ENCODE data around the gene COLEC11. TPM values are rescaled to one million over a fixed set of nuclear protein-coding genes. Genes with fewer than 3 reads are reported as not detected.
A peak's percentile ranks its signal among the peaks of the same experiment; 100 is the strongest.

Gene COLEC11
- total and polyA plus RNA-seq, 2 of the 13 experiments (the other 11 are each of a cell fraction or from before 2014, with no cell fraction given), result 1.5 to 3.0 TPM

DNA sequence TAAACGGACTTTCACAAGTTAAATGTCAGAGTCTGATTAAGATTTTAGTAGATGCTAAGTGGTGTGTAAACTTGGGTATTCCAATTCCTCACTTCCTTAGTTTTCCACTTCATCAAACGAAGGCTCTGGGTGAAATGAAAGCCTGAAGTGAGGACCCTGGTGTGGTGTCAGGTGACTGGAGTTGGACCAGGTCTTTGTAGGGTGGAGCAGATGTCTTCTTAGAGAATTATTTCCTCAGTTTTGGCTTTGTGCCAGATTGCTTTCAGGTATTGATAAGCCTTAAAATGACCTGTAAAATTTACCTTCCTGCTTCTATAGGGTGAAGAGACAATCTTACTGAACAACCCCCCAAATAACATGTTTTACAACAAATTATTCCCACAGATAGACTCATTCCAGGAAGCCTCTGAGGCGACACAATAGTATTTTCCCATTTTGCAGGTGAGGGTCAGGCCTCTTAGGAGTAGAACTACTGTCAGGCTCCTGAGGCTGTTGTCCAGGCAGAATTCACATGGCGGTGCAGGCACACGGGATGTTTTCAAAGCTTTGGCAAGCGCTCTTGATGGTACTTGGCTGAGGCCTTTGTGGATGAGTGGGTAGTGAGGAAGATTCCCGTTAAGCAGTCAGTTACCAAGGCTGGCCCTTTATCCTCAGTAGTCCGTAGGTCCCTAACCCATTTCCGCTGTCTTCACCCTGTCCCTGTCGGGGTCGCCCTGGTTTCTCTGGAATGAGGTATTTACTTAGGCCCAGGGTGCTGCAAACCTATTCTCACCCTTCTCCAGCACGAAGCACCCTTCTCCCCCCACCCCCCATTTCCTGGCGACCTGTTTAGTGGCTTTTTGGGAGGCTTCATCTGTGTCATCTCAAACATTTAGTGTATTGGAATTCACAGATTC, 13.3 kb upstream of the COLEC11 start (continued):
- TF ChIP-seq ZNF788 (CRISPR knock-in tag; IDR thresholded peaks at IDR 0.05; ENCODE audit: borderline replicate concordance) (0 out of 2 replicates have a peak, but pooled peaks have one; percentile 37), AGO2 (optimal IDR thresholded peaks at IDR 0.05; ENCODE audit: low read depth, low read length) (peak; percentile 78), TBL1XR1 (IDR thresholded peaks at IDR 0.05; ENCODE audit: borderline replicate concordance, low read length, partially characterized antibody) (no peak), NFKB2 (CRISPR knock-in tag; IDR thresholded peaks at IDR 0.05; ENCODE audit: borderline replicate concordance) (no peak), PTBP1 (IDR thresholded peaks at IDR 0.05; ENCODE audit: low read depth, low read length, poor library complexity, severe bottlenecking) (no peak), RBFOX2 (IDR thresholded peaks at IDR 0.05; ENCODE audit: low read depth, low read length) (peak; percentile 75), REL (CRISPR knock-in tag; conservative IDR thresholded peaks at IDR 0.05) (0 out of 2 replicates have a peak, but pooled peaks have one; percentile 39)

DNA sequence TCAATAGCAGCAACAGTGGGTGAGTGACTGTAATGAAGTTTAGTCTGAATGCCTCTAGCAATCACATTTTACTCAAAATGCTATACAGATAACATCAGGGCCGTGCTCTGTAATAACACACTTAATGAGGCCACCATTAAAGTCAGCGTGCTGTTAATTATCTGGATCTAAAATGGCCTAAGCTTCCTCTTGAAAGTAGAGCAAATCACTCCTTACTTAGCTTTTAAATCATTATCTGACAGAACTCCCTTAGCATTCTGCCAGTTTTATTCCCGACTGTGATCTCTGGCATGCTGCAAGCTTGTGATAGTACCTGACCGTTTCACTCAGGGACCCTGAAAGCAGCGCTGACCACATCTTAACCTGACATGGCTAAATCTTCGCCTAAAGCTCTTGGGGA, 10.8 kb upstream of the COLEC11 start:
- intact Hi-C loops (cut with micrococcal nuclease; ENCODE audit: unreplicated experiment), result loop anchor here (2.0 kb wide), 1 partner anchor 67 kb away; no protein-coding TSS in a partner anchor
- FAIRE-seq (no peak), ATAC-seq (no peak), DNase-seq (ENCODE audit: low spot score) (no peak)
- POLR2A ChIA-PET, result interaction anchor here (1.1 to 5.4 kb wide), 7 partner anchors 9 to 118 kb away, joined by 3 to 60 read pairs (median 14); partner anchors contain the start of genes RNASEH1 and RPS7
- Histone ChIP-seq H3K79me2 (ENCODE audit: insufficient read depth, low read length) (peaks cover 24% of the 10 kb centered on the region), H2AFZ (ENCODE audit: low read length) (no peak overlapping the region), H3K4me2 (ENCODE audit: low read depth, low read length) (no peak overlapping the region), H3K4me1 (ENCODE audit: insufficient read depth, low read length) (peaks cover 61% of the 10 kb centered on the region), H3K4me3 (replicated peaks in 1 of 3; ENCODE audit: insufficient read depth in 1 of 3, low read depth in 2 of 3, low read length in 3 of 3) (no peak overlapping the region), H4K20me1 (ENCODE audit: insufficient read depth, low read length) (peaks cover 28% of the 10 kb centered on the region), H3K9ac (ENCODE audit: insufficient read depth, low read depth, low read length) (no peak overlapping the region), H3K27me3 (ENCODE audit: control insufficient read depth in 1 of 2, insufficient read depth in 2 of 2, low read length in 2 of 2) (no peaks in the 10 kb centered on the region), H3K27ac (ENCODE audit: extremely low read length, insufficient read depth, low read length) (peak overlapping the region; percentile 20), H3K36me3 (replicated peaks in 1 of 2; ENCODE audit: control insufficient read depth in 1 of 2, insufficient read depth in 2 of 2, low read length in 2 of 2) (peaks cover 15 to 38% of the 10 kb centered on the region in 2 experiments), H3K9me3 (ENCODE audit: low read length) (no peaks in the 10 kb centered on the region)
- TF ChIP-seq FOXK1 (CRISPR knock-in tag; IDR thresholded peaks at IDR 0.05; ENCODE audit: borderline replicate concordance, low read depth), result no peak
- TF ChIP-seq, protein P1, sequence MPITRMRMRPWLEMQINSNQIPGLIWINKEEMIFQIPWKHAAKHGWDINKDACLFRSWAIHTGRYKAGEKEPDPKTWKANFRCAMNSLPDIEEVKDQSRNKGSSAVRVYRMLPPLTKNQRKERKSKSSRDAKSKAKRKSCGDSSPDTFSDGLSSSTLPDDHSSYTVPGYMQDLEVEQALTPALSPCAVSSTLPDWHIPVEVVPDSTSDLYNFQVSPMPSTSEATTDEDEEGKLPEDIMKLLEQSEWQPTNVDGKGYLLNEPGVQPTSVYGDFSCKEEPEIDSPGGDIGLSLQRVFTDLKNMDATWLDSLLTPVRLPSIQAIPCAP (CRISPR knock-in tag; IDR thresholded peaks at IDR 0.05; ENCODE audit: low read depth), result no peak
- TF ChIP-seq DNMT1 (CRISPR knock-in tag; IDR thresholded peaks at IDR 0.05), result no peak
- TF ChIP-seq RBFOX2 (IDR thresholded peaks at IDR 0.05; ENCODE audit: low read depth, low read length), result peak; percentile 40; the same call in 1 of the 2 replicates
- TF ChIP-seq CAMTA2 (CRISPR knock-in tag; IDR thresholded peaks at IDR 0.05; ENCODE audit: borderline replicate concordance), result no peak
- TF ChIP-seq NFATC3 (CRISPR knock-in tag; IDR thresholded peaks at IDR 0.05), result no peak
- peak; percentile 12 for TF ChIP-seq AGO2 (optimal IDR thresholded peaks at IDR 0.05; ENCODE audit: low read depth, low read length)
- no peak for TF ChIP-seq JUN (CRISPR knock-in tag; IDR thresholded peaks at IDR 0.05)
- TF ChIP-seq POLR2AphosphoS5 (IDR thresholded peaks at IDR 0.05; ENCODE audit: low read depth, low read length), result peak; percentile 20; the same call in 1 of the 2 replicates
- TF ChIP-seq KDM1A (CRISPR knock-in tag; IDR thresholded peaks at IDR 0.05), result no peak
- no peak for TF ChIP-seq ZNF441 (CRISPR knock-in tag; IDR thresholded peaks at IDR 0.05; ENCODE audit: borderline replicate concordance)
- in situ Hi-C loops (cut with HindIII; ENCODE audit: extremely low pct_ligation_motif_present, low pct_unique_long_range_greater_than_20kb), result no loop called here
- 95% methylated on average over 6 of the region's 6 CpGs for WGBS (ENCODE audit: low lambda C conversion rate)
- CTCF ChIA-PET (ENCODE audit: low intra/inter-chr PET ratio, low total read pairs), result no interaction called here
- BruUV-seq (replicated peaks), result no TSS peak
